GM04504 (cell line): ENCODE measurements around the gene AKT3.
"Not testable (repeated sequence)": the region's sequence is repeated elsewhere in the genome, so short reads cannot be mapped to it uniquely, and the experiment has no call there.

Source experiments
- DNase-seq: peaks from one replicate; pipeline ENCODE4 v3.0.0-alpha.2; 2012; ENCODE audit warnings: low read depth

AKT3 gene

DNA sequence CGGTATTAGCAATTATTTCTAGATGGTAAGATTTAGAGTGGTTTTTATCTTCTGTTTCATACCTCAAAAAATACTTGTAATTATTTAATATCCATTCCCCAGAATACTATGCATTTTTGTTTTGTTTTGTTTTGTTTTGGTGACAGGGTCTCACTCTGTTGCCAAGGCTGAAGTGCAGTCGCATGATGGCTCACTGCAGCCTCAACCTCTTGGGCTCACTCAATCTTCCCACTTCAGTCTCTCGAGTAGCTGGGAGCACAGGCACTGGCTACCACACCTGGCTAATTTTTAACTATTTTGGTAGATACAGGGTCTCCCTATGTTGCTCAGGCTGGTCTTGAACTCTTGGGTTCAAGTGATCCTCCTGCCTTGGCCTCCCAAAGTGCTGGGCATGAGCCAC, 252.7 kb downstream of the AKT3 start:
- DNase-seq = no peak

DNA sequence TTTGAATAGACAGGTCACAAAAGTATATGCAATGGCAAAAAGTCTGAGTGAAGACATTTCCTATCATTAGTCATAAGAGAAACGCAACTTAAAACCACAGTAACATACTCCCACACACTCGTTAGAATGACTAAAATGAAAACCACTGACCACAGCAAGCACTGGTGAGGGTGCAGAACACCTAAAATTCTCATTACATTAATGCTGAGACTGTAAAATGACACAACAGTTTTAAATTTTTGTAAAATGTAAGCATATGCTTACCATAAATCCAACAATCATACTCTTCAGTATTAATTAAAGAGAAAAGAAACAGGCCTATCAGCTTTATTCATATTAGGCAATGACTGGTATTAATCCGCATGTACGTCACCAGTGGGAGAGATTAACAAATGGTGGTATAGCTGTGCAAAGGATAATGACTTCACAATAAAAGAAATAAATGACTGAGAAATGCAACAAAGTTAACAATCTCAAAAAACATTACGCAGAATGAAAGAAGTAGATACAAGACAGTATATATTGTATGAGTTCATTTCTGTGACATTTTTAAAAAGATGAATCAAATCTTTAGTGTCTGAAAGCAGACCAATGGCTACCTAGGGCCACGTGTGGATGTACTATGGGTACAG, 253.5 kb downstream of the AKT3 start:
- peak; percentile 77 for DNase-seq

DNA sequence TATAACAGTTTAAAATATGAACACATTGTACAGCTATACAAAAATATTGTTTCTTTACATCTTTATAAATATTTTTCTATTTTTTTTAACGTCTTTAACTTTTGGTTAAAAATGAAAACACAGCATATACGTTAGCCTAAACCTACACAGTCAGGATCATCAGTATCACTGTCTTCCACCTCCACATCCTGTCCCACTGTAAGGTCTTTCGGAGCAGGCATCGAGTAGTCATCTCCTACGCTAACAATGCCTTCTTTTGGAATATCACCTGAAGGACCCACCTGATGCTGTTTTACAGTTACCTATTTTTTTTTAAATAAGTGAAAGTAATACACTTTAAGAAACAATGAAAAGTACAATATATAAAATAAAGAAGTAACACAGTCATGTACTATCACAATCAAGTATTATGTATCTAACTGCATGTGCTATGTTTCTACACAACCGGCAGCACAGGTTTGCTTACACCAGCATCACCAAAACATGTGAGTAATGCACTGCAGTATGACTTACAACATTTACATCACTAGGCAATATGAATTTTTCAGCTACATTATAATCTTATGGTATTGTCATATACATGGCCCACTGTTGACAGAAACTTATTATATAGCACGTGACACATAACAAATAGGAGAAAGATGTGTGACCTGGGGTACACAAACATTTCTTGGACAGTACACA, 254.4 kb downstream of the AKT3 start:
- DNase-seq = peak; percentile 12

DNA sequence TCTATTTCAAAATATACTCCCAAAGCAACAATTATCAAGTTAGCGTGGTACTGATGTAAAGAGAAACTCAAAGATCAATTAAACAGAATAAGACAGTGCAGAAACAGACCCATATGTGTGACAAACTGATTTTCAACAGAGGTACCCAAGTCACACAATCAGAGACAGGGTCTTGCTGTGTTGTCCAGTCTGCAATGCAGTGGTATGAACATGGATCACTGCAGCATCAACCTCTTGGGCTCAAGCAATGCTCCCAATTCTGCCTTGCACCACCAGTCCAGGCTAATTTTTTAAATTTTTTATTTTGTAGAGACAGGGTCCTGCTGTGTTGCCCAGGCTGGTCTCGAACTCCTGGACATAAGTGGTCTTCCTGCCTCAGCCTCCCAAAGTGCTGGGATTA, 255.6 kb downstream of the AKT3 start:
- no peak for DNase-seq

DNA sequence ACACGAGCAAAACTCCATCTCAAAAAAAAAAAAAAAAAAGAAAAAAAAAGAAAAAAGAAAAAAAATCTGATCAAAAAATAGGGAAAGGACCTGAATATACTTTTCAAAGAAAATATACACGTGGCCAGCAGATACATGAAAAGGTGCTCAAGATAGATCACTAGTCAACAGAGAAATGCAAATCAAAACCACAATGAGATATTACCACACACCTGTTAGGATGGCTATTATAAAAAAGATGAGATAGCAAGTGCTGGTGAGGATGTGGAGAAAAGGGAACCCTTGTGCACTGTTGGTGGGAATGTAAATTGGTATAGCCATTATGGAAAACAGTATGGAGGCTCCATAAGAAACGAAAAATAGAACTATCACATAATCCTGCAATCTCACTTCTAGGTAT, 260.8 kb downstream of the AKT3 start:
- DNase-seq = not testable (repeated sequence)

DNA sequence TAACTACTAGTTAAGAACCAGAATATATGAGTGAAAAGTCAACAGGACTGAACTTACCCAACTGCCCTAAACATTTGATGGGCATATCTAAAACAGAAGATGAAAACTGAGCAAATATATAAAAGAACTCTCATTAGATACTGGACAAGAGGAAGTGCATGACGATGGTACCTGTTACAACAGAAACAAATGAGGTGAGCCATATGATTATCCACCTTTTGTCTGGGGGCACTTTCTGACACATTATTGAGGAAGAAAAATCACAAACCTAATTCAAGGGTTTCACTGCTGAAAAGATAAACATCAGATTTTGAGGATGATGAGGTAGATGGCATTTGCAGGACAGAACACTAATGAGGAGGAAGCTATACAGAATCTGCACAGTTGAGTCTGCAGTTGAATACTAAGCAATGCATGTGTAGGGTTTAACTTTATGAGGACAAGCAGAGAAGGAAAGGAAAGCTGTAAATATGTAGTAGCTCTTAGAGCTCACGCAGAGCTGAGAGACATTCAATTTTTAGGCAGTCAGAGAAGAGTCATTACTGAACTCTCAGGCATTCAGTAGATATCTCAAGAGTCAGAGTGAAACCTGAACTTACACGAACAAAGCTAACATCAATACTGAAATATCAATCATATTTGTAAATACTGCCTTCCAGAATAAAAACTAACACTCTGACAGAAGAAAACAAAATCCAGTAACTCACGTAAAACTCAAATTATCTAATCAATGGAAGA, 262.1 kb downstream of the AKT3 start:
- no peak for DNase-seq

DNA sequence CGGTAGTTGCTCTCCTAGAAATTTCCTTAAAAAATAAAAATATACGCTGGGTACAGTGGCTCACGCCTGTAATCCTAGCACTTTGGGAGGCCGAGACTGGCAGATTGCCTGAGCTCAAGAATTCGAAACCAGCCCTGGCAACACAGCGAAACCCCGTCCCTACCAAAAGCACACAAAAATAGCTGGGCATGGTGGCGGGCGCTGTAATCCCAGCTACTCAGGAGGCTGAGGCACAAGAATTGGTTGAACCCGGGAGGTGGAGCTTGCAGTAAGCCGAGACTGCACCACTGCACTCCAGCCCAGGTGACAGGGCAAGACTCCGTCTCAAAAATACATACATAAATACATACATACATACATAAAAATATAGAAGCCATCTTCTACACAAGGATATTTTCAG, 262.8 kb downstream of the AKT3 start:
- no peak for DNase-seq

DNA sequence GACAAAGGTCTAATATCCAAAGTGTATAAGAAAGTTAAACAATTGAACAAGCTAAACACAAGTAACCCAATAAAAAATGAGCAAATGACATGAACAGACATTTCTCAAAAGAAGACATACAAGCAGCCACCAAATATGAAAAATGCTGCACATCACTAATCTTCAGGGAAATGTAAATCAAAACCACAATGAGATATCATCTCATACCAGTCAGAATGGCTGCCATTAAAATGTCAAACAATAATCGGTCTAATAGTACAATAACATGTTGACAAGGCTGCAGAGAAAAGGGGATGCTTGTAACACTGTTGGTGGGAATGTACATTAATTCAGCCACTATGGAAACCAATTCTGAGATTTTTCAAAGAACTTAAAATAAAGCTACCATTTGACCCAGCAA, 264.1 kb downstream of the AKT3 start:
- DNase-seq = no peak

DNA sequence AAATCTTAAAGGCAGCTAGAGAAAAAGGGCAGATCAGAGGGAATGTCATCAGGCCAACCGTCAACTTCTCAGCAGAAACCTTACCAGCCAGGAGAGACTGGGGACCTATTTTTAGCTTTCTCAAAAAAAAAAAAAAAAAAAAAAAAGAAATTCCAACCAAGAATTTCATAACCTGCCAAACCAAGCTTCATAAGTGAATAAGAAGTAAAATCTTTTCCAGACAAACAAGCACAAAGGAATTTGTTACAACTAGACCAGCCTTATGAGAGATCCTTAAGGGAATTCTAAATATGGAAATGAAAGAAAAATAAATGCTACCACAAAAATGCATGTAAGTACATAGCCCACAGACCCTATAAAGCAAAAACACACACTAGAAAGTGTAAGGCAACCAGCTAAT, 267.7 kb downstream of the AKT3 start:
- DNase-seq = no peak

DNA sequence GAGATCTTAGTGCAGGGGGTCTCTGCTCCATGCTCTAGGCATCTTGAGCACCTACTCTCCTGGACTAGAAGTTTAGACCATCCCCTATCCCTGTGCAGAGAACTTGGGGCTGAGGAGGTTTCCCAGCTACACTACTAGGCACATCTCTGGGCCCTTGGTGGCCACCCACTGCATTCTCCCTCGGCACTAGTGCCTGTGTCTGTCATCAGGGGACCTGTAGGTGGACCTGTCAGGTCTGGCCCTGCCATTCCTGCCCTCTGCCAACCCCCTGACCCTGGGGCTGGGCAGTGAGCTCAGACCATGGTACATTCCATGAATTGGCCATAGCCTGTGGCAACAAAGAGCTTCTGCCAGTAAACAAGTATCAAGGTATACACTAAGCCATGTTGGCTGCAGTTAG, 269.1 kb downstream of the AKT3 start:
- no peak for DNase-seq

DNA sequence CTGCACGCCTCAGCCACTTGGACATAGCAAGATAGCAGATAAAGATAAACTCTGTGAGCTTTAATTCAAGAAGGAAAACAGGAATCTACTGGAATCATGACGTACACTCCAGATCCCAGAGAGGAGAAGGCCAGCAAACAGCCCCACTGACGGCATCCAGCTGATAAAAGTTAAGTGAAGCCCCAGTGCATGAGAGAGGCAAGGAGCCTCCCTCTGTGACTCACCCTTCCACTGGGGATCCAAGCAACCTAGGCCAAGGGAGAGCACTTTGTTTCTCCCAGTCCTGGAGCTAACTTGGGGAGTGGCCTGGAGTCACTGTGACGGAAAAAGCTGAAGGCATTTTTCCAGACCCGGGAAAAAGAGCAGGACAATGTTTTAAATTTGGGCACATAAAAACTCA, 270.0 kb downstream of the AKT3 start:
- no peak for DNase-seq

DNA sequence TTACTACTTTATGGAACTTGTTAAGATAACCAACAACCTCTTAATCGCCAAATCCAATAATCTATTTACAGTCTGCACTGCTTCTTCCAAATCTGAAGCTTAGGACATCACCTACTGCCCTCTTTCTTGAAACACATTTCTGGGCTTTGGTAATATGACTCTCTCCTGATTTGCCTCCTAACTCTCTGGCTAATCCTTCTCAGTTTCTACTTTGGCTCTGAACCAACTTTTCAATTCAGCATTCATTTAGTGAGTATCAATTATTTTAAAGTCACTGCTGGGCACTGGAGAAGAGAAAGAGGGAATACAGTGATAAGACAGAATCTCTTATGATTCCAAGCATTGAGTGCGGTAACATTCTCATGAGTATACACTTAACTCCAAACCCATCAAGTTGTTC, 275.0 kb downstream of the AKT3 start:
- no peak for DNase-seq

DNA sequence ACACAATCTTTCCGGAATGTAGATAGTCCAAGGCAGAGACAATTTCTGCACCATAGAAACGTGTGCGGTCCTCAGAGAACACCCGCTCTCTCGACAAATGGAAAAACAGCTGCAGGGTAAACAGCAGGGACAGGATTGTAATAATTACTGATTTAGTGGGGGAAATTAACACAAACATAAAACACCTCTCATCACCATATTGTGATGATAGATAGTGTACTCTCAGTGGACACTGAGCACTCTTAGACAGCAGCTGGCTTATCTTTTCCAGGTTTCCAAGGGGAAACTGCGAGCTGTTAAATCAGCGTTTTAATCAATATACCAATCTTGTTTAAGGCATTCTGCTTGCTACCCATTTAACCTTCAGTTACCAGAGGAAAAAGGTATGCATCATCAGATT, 277.1 kb downstream of the AKT3 start:
- no peak for DNase-seq

DNA sequence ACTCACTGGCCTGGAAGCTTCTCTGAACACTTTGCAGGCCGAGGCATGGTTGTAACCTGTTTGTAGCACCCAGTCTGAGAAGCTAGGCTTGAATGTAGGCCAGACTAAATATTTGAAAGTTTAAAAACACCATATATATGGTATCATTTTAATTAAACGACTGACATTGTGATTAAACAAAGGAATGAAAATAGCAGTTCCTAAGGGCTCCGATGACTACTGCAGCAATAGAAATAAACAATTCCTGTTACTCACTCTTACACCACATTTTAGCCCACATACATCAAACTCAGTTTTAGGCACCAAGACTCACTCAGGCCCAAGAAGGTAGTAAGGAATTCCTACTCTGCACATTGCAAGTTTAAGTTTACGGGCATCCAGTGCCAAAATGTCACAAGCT, 281.2 kb downstream of the AKT3 start:
- DNase-seq = no peak

DNA sequence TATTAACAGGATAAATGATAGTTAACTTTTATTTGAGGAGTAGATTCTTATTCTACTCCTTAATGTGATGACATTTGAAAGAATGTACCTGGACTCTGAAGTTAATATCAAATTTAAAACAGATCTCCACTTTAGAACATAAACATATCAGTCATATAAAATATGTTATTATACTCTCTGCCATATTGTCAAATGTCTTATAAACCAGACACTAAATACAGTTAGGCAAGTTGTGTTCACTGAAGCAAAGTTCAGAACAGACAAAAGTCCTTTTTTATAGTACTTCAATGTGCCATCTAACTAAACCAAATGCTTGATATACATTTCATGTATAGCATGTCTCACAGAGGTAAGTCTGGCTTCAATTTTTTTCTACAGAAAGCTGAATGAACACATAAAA, 285.2 kb downstream of the AKT3 start:
- DNase-seq = no peak

DNA sequence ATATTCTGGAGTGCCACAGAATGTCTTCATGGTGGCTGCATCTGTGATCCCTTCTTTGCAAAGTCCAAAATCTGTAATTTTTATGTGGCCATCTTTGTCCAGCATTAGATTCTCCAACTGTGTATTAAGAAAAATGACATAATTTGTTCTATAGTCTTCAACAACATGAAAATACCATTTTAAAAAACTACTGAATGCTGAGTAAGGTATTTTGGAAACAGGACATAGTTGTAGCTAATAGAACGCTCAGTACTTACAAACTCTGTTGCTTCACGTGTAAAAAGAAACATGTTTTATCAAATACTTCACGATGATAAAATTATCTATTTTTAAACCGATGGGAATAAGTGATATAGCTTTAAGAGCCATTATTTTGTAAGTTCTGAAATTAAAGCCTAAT, 286.3 kb downstream of the AKT3 start:
- DNase-seq = no peak

DNA sequence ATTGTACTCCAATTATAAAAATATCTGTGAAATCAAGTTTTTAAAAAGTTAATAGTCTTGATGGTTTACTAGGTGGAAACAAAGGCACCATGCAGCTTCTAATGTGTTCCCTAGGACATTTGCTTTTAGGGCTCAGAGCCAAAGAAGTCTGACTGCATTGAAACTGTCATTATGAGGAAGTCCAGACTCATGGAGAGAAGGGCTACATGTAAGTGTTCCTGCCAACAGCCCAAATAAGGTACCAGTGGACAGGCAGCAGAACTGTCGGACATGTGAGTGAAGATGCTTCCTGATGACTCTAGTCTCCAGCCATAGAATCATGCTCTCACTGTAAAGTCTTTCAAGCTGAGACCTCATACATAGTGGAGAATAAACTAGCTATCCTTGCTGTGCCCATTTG, 287.6 kb downstream of the AKT3 start:
- DNase-seq = no peak

DNA sequence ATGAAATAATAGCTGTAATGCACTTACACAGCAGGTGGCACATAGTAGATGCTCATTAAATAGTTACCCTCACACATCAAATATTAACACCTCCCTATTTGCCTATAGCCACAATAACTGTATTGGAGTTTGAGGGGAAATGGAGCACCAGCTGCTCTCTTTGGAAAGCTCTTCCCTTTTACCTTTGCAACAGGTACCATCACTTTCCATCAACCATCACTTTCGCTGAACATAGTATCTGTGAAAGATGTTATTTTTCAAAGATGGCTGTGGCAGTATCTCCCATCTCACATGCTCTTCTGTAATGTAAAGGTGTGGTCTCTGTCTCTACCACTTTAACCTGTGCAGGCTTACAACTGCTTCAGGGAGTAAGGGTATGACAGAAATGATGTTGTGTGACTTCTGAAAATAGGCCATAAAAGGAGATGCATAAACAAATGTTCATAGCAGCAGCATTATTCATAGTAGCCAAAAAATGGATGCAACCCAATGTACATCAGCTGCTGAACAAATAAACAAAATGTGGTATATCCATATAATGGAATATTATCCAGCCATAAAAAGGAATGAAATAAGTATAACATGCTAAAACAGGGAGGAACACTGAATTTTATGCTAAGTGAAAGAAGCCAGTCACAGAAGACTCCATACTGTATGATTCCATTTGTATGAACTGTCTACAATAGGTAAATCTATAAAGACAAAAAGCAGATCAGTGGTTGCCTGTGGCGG, 288.3 kb downstream of the AKT3 start:
- DNase-seq = no peak

DNA sequence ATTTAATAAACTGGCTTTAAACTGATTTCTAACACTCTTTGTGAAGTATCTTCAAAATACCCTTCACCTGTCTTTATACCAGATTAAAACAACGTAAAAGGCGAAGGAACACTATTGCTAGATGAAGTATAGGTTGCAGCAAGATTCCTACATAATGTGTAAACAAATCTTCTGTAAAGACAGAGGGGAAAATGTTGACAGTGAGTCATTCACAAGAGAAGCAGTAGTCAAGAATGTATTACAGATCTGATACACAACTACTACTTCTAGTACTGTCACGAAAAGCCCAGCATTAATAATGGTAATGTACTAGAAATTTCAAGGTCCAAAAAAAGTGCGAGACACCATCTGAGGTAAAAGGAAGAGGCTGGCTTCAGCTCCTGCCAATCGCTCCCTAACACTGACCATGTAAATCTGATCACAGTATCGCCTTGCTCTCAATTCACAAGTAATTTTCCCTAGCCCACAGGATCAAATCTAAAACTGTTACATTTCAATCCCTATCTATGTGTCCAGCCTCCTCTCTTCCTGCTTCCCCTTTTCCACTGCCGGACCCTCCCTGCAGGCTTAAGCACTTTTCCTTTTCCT, 290.4 kb downstream of the AKT3 start:
- DNase-seq = no peak

DNA sequence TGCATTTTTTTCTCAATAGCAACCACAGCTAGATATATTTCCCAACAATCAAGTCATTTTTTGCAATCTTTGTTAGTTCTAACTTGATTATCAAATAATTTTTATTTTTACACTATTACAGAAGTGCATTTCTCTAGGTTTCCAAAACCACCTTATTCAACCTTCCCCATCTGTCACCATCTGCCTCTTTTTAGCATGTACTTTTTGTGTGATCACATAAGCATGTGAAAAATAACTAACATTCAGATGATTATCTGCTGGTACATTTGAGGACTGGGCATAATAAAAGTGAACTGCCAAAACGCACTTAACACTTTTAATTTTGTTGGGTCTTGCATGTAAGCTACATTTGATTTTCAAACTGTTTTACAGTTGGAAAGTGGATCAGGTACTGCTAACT, 291.5 kb downstream of the AKT3 start:
- DNase-seq = no peak

DNA sequence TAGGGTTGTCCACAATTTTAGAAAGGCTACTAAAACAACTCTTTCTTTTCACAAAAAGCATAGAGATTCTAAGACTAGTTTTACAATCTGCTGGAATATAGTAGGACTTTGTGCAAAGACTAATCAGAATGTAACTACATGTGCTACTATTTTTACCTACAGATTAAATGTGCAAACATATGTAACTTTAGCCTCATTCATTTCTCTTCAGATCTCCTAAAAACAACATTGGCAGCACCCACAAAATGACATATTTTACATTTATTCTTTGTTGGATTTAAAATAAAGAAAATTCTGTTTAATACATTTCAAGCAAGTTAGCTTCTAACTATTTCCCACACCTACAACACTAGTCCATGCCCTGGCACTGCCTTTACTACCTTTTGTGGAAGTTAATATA, 292.2 kb downstream of the AKT3 start:
- DNase-seq = no peak

DNA sequence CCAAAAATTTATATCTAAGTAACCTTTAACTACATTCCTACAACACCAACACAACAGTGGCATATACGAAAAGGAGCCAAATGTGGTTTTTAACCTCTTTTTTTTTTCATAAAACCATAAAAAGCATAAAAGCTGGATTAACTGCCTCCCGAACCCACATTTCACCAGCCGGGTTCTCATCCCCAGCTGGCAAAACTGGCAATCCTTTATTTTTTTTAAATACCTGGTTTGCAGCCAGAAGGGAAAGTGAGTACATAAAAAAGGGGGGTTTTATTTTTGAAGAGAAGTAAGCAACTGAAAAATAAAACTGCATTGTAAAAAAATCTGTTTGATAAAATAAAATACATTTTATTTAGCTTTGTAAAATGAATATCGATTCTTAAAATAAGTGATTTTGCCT, 295.4 kb downstream of the AKT3 start:
- no peak for DNase-seq

DNA sequence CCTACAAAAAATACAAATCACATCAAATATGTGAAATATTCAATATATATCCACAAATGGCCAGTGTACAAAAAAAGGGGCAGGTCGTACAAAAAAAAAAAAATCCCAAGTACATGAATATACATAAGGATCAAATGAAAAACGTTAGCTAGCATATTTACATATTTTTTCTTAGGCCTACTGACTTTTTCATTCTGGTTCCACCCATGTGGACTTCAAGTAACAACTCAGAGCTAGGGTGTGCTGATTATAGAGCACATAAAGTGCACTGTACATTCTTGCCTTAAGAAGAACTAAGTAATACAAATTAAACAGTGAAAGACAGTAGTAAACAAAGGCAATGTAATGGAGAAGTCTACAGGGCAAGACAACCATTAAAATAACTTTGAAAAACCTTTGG, 297.0 kb downstream of the AKT3 start:
- DNase-seq = no peak
